Activated naive CD4-positive, alpha-beta T cell treated with anti-CD3 and anti-CD28 coated beads for 36 hours (primary cell): Measurements from ENCODE around the gene CD63. TPM values are rescaled to one million over a fixed set of nuclear protein-coding genes. Genes with fewer than 3 reads are reported as not detected.

Experiments
- CTCF ChIA-PET: fragments of 350-600 bp; sonication (Branson Sonifier 250); formaldehyde crosslinking; loops from one replicate; lab custom pipeline; 2021; ENCODE audit warnings: antibody characterized with exemption; lab: Charles Lee
- DNase-seq: peaks from one replicate; pipeline ENCODE4 v3.0.0-alpha.2; 2020
- H3K27ac Mint-ChIP-seq: one replicate; pipeline ENCODE4 v1.8.0; 2021; ENCODE audit warnings: mild to moderate bottlenecking, mixed read lengths
- H3K27me3 Mint-ChIP-seq: one replicate; pipeline ENCODE4 v1.8.0; 2021; ENCODE audit warnings: low read depth, mixed read lengths
- H3K36me3 Mint-ChIP-seq: one replicate; pipeline ENCODE4 v1.8.0; 2021; ENCODE audit warnings: low read depth, mixed read lengths
- H3K4me1 Mint-ChIP-seq: one replicate; pipeline ENCODE4 v1.8.0; 2021; ENCODE audit warnings: low read depth, mixed read lengths
- H3K4me3 Mint-ChIP-seq: one replicate; pipeline ENCODE4 v1.8.0; 2021; ENCODE audit warnings: mild to moderate bottlenecking, moderate library complexity, mixed read lengths
- H3K9me3 Mint-ChIP-seq: one replicate; pipeline ENCODE4 v1.8.0; 2021; ENCODE audit warnings: mixed read lengths
- intact Hi-C: fragments of 100-400 bp; cut with micrococcal nuclease; formaldehyde crosslinking; loops from one replicate; pipeline ENCODE4 v1.15.1; 2023
- total RNA-seq, 2 experiments: library from RNA; stranded (reverse); gene quantifications; one replicate each; pipeline ENCODE4 v1.2.3, GENCODE V29; 2021

Gene CD63
- total RNA-seq, 2 experiments from 2014 or later = 62.3 to 73.6 TPM

- CTCF ChIA-PET = interaction anchor here (3.3 kb wide), 1 partner anchor 30 kb away, joined by 10 read pairs; no protein-coding TSS in a partner anchor
- intact Hi-C loops = no loop called here
- peak; percentile 65 for DNase-seq
- Mint-ChIP-seq H3K4me3 (peak within 1 kb of the TSS; percentile 80), H3K27me3 (peaks cover 25% of the 10 kb centered on the region), H3K27ac (no peak within 1 kb of the TSS), H3K9me3 (no peaks in the 10 kb centered on the region), H3K36me3 (no peaks in the 10 kb centered on the region), H3K4me1 (peaks cover 14% of the 10 kb centered on the region)
These were observed 20.7 kb downstream of the CD63 start, which contains the start of gene ITGA7 for GRCh38 chr12:55707841-55708694. Gene ITGA7, minus strand, starts transcription at chr12:55707904. Its CDS starts 222 bp downstream, at chr12:55707682.

DNA sequence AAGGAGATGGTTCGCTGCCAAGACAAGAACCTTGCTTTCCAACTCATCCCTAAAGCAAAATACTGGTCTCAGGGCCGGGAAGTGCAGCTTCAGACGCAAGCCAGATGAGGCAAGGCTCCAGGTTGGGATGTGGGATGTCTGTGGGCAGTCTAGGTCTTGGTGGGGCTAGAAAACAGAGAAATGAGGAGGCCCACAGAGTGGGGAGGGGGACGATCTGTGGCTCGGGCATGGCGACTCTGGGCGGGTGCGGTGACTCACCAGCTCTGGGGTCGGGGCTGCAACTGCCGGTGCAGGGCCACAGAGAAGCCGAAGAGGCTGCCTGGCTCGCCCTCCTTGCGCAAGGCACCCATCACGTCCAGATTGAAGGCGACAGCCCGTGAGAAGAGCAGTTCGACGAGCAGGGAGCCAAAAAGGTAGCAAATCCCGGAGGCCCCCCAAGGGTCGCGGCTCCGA is 21.6 kb downstream of the CD63 start:
- peaks cover 14% of the 10 kb centered on the region for H3K4me1 Mint-ChIP-seq
- no peaks in the 10 kb centered on the region for H3K36me3 Mint-ChIP-seq
- DNase-seq = no peak
- no peak overlapping the region for H3K27ac Mint-ChIP-seq
- H3K9me3 Mint-ChIP-seq = no peaks in the 10 kb centered on the region
- CTCF ChIA-PET = interaction anchor here (3.3 kb wide), 1 partner anchor 30 kb away, joined by 10 read pairs; no protein-coding TSS in a partner anchor
- intact Hi-C loops = no loop called here
- peak overlapping the region; percentile 80 for H3K4me3 Mint-ChIP-seq
- H3K27me3 Mint-ChIP-seq = peaks cover 25% of the 10 kb centered on the region

- Mint-ChIP-seq H3K27ac (no peak overlapping the region), H3K4me3 (peak overlapping the region; percentile 80), H3K27me3 (peaks cover 22% of the 10 kb centered on the region), H3K4me1 (peaks cover 14% of the 10 kb centered on the region), H3K36me3 (no peaks in the 10 kb centered on the region), H3K9me3 (no peaks in the 10 kb centered on the region)
- CTCF ChIA-PET = interaction anchor here (1.2 to 3.3 kb wide), 4 partner anchors 31 to 96 kb away, joined by 3 to 11 read pairs (median 6); no protein-coding TSS in a partner anchor
- intact Hi-C loops = no loop called here
- DNase-seq = no peak
These were observed 22.1 kb downstream of the CD63 start for GRCh38 chr12:55706568-55707218.

GRCh38 chr12:55705782-55706402 is 22.9 kb downstream of the CD63 start:
- no peaks in the 10 kb centered on the region for H3K9me3 Mint-ChIP-seq
- H3K27ac Mint-ChIP-seq = no peak overlapping the region
- H3K27me3 Mint-ChIP-seq = peaks cover 21% of the 10 kb centered on the region
- peaks cover 14% of the 10 kb centered on the region for H3K4me1 Mint-ChIP-seq
- DNase-seq = no peak
- intact Hi-C loops = no loop called here
- CTCF ChIA-PET = interaction anchor here (0.6 to 3.3 kb wide), 7 partner anchors 10 to 982 kb away, joined by 3 to 11 read pairs (median 3); partner anchors contain the start of gene BLOC1S1
- no peaks in the 10 kb centered on the region for H3K36me3 Mint-ChIP-seq
- H3K4me3 Mint-ChIP-seq = no peak overlapping the region

GRCh38 chr12:55704824-55705718 is 23.7 kb downstream of the CD63 start:
- Mint-ChIP-seq H3K27me3 (peaks cover 21% of the 10 kb centered on the region), H3K4me1 (peaks cover 14% of the 10 kb centered on the region), H3K9me3 (no peaks in the 10 kb centered on the region), H3K27ac (no peak overlapping the region), H3K36me3 (no peaks in the 10 kb centered on the region), H3K4me3 (no peak overlapping the region)
- DNase-seq = no peak
- CTCF ChIA-PET = interaction anchor here (0.5 to 3.3 kb wide), 7 partner anchors 11 to 981 kb away, joined by 3 to 11 read pairs (median 3); partner anchors contain the start of gene BLOC1S1
- intact Hi-C loops = no loop called here

DNA sequence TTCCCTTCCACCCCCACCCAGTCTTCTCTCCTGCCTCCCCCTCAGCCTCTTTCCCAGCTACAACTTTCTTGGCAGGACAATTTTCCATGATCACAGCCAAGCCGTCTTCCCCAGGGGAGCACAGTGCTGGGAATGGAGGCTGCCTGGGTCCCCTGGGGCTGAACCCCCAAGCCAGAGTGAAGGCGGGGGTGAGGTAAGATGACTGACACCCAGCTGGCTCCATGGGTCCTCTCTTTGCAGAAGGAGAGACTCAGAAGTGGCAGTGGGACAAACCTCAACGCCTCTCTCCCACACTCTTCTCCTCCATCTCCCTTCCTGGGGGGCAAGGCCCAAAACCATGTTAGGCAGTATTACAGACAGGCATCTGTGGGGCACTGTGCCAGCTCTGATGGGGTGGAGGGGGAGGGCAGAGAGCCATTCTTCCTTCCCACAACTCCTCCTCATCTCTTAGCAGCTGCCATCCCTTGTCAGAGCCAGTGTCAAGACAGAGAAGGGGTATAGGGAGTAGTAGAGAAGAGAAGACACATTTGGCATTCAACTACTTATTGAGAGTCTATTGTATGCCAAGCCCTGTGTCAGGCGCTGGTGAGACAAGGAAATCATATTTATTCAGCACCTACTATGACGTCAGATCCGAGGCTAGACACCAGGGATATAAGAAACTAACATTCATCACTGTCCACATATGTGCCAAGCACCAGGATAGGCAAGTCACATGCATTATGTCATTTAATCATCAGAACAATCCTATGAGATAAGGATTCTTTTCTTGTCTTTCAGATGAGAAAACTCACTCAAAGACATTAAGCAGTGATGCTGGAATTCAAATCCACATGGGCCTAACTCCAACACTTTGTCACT is 24.7 kb downstream of the CD63 start:
- H3K4me3 Mint-ChIP-seq = no peak overlapping the region
- H3K4me1 Mint-ChIP-seq = peaks cover 14% of the 10 kb centered on the region
- H3K9me3 Mint-ChIP-seq = no peaks in the 10 kb centered on the region
- H3K36me3 Mint-ChIP-seq = no peaks in the 10 kb centered on the region
- no peak overlapping the region for H3K27ac Mint-ChIP-seq
- intact Hi-C loops = no loop called here
- CTCF ChIA-PET = no interaction called here
- peaks cover 19% of the 10 kb centered on the region for H3K27me3 Mint-ChIP-seq
- DNase-seq = no peak

GRCh38 chr12:55703288-55703687 is 25.5 kb downstream of the CD63 start:
- H3K9me3 Mint-ChIP-seq = no peaks in the 10 kb centered on the region
- intact Hi-C loops = no loop called here
- no peaks in the 10 kb centered on the region for H3K36me3 Mint-ChIP-seq
- DNase-seq = no peak
- H3K4me1 Mint-ChIP-seq = peaks cover 8% of the 10 kb centered on the region
- H3K27ac Mint-ChIP-seq = no peak overlapping the region
- peaks cover 12% of the 10 kb centered on the region for H3K27me3 Mint-ChIP-seq
- H3K4me3 Mint-ChIP-seq = no peak overlapping the region
- CTCF ChIA-PET = no interaction called here

DNA sequence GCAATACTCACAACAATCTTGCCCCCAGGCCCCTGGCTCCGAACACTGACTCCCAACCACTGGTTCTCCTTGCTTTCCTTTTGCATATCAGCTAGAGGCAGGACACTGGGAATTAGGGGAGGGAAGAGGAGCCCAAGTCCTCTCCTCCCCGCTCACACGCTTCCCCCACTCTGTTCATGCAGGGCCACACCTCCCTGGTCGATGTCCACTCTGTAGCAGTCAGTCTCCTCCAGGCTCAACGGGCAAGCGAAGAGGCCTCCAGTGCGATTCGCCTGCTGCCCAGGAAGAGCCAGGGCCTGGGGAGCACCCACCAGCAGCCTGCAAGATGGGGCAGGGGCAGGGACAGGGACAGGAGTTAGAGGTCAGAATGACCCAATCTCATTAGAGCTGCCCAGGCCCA is 25.9 kb downstream of the CD63 start:
- no peak for DNase-seq
- CTCF ChIA-PET = no interaction called here
- H3K4me3 Mint-ChIP-seq = no peak overlapping the region
- H3K27ac Mint-ChIP-seq = no peak overlapping the region
- intact Hi-C loops = no loop called here
- H3K27me3 Mint-ChIP-seq = peaks cover 9% of the 10 kb centered on the region
- H3K36me3 Mint-ChIP-seq = no peaks in the 10 kb centered on the region
- H3K9me3 Mint-ChIP-seq = no peaks in the 10 kb centered on the region
- peaks cover 6% of the 10 kb centered on the region for H3K4me1 Mint-ChIP-seq

- Mint-ChIP-seq H3K4me1 (no peaks in the 10 kb centered on the region), H3K4me3 (no peak overlapping the region), H3K27ac (no peak overlapping the region), H3K9me3 (no peaks in the 10 kb centered on the region), H3K27me3 (no peaks in the 10 kb centered on the region), H3K36me3 (no peaks in the 10 kb centered on the region)
- CTCF ChIA-PET = no interaction called here
- intact Hi-C loops = no loop called here
- DNase-seq = no peak
These were observed 28.4 kb downstream of the CD63 start for GRCh38 chr12:55700255-55701018.

- DNase-seq = no peak
- Mint-ChIP-seq H3K27ac (no peak overlapping the region), H3K9me3 (no peaks in the 10 kb centered on the region), H3K4me1 (no peaks in the 10 kb centered on the region), H3K4me3 (no peak overlapping the region), H3K27me3 (no peaks in the 10 kb centered on the region), H3K36me3 (no peaks in the 10 kb centered on the region)
- intact Hi-C loops = no loop called here
- CTCF ChIA-PET = no interaction called here
These were observed 29.2 kb downstream of the CD63 start for GRCh38 chr12:55699471-55700055.
